Bronchial epithelial cell (primary cell): ENCODE results near the gene FOXB2. TPM values are rescaled to one million over a fixed set of nuclear protein-coding genes. Genes with fewer than 3 reads are reported as not detected.

Experiments
- DNase-seq: peaks from one replicate; pipeline ENCODE4 v3.0.0-alpha.2; 2010; ENCODE audit warnings: low read depth
- FAIRE-seq: peaks from 2 replicates; lab custom pipeline; 2011; peaks lifted over from hg19 to GRCh38; lab: Jason Lieb, UNC
- H3K27me3 ChIP-seq: 2 replicates; pipeline ENCODE4 v1.5.1; 2011; ENCODE audit warnings: low read length; ENCODE audit not compliant: control insufficient read depth, insufficient read depth
- H3K36me3 ChIP-seq: 2 replicates; pipeline ENCODE4 v1.5.1; 2011; ENCODE audit warnings: low read length; ENCODE audit not compliant: control insufficient read depth, insufficient read depth
- H3K4me3 ChIP-seq: 2 replicates; pipeline ENCODE4 v1.5.1; 2011; ENCODE audit warnings: mild to moderate bottlenecking, low read depth, low read length, control low read depth
- total RNA-seq: library from RNA; depleted of rRNA; stranded (reverse); fragments of >200 nt; gene quantifications from 2 replicates; pipeline ENCODE4 v1.2.1, GENCODE V29; 2014
- TF ChIP-seq, protein P1 (sequence below): IDR thresholded peaks from 2 replicates; pipeline ENCODE4 v1.5.1; 2011; ENCODE audit warnings: mild to moderate bottlenecking, moderate library complexity, low read length, control low read depth, inconsistent platforms; ENCODE audit not compliant: insufficient read depth, severe bottlenecking

Gene FOXB2
- total RNA-seq, 1 donor from 2014 or later, result not detected

DNA sequence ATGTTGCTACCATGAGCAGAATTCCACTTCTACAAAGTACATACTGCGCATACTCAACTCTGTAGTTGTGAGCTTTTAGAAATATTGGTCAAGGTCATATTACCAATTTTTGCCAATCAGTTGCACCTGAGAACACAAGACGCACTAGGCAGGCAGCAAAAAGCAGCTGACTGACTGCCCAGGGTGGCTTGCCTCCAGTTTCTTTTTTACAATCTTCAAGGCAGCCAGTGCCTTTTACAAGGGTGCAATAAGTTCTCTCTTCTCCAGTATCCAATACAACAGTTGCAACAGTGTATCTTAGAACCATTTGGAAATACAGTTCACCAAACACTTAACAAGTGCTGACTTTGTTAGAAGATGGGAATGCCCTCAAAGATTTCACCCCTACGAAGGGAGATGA, 16.1 kb upstream of the FOXB2 start:
- no peak for FAIRE-seq
- no peak for DNase-seq
- Histone ChIP-seq H3K4me3 (no peak overlapping the region), H3K36me3 (no peaks in the 10 kb centered on the region), H3K27me3 (no peaks in the 10 kb centered on the region)
- TF ChIP-seq, protein P1, sequence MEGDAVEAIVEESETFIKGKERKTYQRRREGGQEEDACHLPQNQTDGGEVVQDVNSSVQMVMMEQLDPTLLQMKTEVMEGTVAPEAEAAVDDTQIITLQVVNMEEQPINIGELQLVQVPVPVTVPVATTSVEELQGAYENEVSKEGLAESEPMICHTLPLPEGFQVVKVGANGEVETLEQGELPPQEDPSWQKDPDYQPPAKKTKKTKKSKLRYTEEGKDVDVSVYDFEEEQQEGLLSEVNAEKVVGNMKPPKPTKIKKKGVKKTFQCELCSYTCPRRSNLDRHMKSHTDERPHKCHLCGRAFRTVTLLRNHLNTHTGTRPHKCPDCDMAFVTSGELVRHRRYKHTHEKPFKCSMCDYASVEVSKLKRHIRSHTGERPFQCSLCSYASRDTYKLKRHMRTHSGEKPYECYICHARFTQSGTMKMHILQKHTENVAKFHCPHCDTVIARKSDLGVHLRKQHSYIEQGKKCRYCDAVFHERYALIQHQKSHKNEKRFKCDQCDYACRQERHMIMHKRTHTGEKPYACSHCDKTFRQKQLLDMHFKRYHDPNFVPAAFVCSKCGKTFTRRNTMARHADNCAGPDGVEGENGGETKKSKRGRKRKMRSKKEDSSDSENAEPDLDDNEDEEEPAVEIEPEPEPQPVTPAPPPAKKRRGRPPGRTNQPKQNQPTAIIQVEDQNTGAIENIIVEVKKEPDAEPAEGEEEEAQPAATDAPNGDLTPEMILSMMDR, result no peak

DNA sequence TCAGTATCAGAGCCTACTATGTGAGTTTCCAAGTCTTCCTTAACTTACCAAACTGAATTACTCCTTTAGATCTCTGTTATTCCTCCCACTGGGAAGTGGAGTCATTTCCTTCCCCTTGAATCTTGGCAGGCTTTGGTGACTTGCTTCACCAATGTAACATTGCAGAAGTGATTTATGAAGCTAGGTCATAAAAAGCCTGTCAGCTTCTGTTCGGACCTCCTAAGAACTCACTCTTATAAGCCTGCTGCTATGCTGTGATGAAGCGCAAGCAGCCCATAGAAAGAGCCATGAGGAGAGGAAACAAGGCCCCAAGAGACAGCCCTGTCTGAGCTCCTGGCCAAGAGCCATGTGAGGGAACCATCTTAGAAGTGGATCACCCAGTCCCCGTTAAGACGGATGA, 14.2 kb upstream of the FOXB2 start:
- no peak for FAIRE-seq

DNA sequence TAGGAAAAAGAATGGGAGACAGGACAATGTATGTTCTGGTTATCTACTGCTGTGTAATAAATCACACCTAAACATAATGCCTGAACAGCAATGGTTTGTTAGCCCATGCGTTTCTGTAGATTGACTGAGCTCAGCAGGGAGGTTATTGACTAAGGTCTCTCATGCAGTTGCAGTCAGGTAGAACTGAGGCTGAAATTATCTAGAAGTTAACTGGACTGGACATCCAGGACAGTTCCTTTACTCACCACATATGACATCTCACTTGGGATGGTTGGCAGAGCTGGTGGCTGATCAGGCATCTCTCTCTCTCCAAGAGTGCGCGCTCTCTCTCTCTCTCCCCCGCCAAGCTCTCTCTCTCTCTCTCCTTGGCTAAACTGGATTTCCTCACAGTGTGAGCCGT, 8.9 kb upstream of the FOXB2 start:
- H3K4me3 ChIP-seq, result no peak overlapping the region
- H3K36me3 ChIP-seq, result no peaks in the 10 kb centered on the region
- FAIRE-seq (peak; percentile 47), DNase-seq (no peak)
- H3K27me3 ChIP-seq, result peaks cover 33% of the 10 kb centered on the region
- TF ChIP-seq, protein P1, result no peak

More for the DNA sequence above, 14.2 kb upstream of the FOXB2 start:
- H3K4me3 ChIP-seq, result no peak overlapping the region
- no peak for DNase-seq
- H3K36me3 ChIP-seq, result no peaks in the 10 kb centered on the region
- TF ChIP-seq, protein P1, result no peak
- H3K27me3 ChIP-seq, result no peaks in the 10 kb centered on the region

DNA sequence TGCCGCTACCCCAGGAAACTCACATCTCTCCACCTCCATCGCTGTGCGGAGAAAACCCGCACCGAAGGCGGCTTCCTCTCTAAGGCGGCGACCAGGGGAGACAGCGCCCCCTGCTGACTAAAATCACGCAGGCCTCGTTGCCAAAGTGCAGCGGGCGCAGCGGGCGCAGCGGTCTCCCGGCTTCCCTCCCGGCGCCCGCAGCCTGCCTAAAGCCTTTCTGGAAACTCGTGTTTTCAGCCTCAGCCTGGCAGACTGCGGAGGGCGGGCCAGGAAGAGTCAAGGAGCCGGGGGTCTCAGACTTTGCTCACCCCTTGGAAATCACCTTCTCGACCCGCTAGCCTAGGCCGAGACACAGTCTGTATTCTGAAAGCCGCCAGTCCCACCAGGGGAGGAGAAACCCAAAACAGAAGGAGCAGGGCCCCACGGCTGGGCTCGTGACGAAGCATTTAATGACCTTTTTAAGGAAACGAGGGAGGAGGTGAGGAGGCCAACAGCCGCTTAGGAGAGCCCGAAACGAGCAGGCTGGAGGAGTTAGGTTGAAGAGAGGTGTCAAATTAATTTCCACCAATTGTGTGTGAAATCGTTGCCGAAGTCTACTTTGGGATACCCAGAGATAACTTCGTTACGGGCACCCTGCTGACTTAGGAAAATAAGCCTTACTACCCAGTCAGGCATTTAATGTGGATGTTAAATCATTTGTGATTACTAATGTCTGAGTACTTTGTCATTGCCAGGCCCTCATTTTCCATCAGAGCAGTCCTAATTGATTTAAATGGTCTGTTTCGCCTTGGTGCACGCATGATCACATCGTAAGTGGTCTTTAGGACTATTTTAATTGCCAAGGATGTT, 7.3 kb upstream of the FOXB2 start:
- FAIRE-seq, result peak; percentile 70
- H3K36me3 ChIP-seq, result no peaks in the 10 kb centered on the region
- H3K27me3 ChIP-seq, result peaks cover 48% of the 10 kb centered on the region
- no peak overlapping the region for H3K4me3 ChIP-seq
- DNase-seq, result no peak
- TF ChIP-seq, protein P1, result peak; percentile 91

DNA sequence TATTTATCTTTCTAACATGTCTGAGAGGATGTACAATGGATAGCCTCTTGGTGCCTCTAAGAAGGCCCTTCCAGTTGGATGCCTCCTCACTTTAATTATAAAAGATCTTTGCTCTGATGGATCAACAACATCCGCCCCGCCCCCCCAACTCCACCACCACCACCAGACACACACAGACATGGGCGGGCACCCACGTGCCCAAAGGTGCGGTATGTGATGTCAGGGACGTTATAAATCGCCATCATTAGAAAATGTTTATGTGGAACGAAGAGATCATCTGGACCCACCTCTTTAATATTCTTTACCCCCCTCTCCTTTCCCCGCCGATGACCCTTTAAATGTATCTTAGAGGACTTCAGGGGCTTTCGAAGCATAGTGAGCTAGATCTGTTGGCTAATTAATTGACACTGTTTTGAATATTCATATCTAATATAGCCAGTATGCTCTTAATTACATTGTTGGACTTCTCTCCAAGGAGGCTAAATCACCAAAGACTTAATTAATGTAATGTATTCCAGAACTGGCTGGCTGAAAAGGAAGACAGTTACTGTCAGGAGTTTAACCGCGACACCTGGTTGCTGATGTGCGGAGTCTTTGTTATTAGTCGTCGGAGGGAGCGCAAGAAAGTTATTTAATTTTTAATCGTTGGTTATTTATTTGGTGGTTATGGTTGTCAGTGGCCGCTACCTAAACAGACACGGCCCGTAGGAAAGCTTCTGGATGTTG, 6.1 kb upstream of the FOXB2 start:
- peaks cover 58% of the 10 kb centered on the region for H3K27me3 ChIP-seq
- FAIRE-seq (no peak), DNase-seq (no peak)

More for the DNA sequence above, 6.1 kb upstream of the FOXB2 start:
- no peaks in the 10 kb centered on the region for H3K36me3 ChIP-seq
- H3K4me3 ChIP-seq, result no peak overlapping the region
- TF ChIP-seq, protein P1, result no peak
